Chondrocyte (in vitro differentiated cells): Measurements from ENCODE around the gene IL22RA1. TPM values are rescaled to one million over a fixed set of nuclear protein-coding genes. Genes with fewer than 3 reads are reported as not detected.

Source experiments
- DNase-seq: peaks from one replicate; pipeline ENCODE4 v3.0.0; 2021; ENCODE audit warnings: mixed read lengths, low spot score
- H3K27ac Mint-ChIP-seq: one replicate; pipeline ENCODE4 v1.8.0; 2021; ENCODE audit warnings: mild to moderate bottlenecking, moderate library complexity, mixed read lengths; ENCODE audit not compliant: unreplicated experiment
- H3K27me3 Mint-ChIP-seq: 2 replicates; pipeline ENCODE4 v1.8.0; 2021; ENCODE audit warnings: low read depth, mixed read lengths
- H3K36me3 Mint-ChIP-seq: 2 replicates; pipeline ENCODE4 v1.8.0; 2021; ENCODE audit warnings: low read depth, mixed read lengths
- H3K4me1 Mint-ChIP-seq: 2 replicates; pipeline ENCODE4 v1.8.0; 2021; ENCODE audit warnings: low read depth, mild to moderate bottlenecking, mixed read lengths
- H3K4me3 Mint-ChIP-seq: one replicate; pipeline ENCODE4 v1.8.0; 2021; ENCODE audit warnings: mild to moderate bottlenecking, moderate library complexity, mixed read lengths; ENCODE audit not compliant: unreplicated experiment
- H3K9me3 Mint-ChIP-seq: 2 replicates; pipeline ENCODE4 v1.8.0; 2021; ENCODE audit warnings: low read depth, mixed read lengths
- CTCF ChIP-seq: fragments of 200-600 bp; sonication (generic); IDR thresholded peaks from 2 replicates; pipeline ENCODE4 v1.5.0; 2021; ENCODE audit warnings: antibody characterized with exemption, mild to moderate bottlenecking, moderate library complexity
- total RNA-seq: library from RNA; stranded (reverse); gene quantifications from 3 replicates; pipeline ENCODE4 v1.2.1, GENCODE V29; 2021

Gene IL22RA1
- total RNA-seq, 1 donor from 2014 or later, result not detected

GRCh38 chr1:24084050-24084449 is 58.9 kb downstream of the IL22RA1 start:
- Mint-ChIP-seq H3K27me3 (peaks cover 2% of the 10 kb centered on the region), H3K4me3 (no peak overlapping the region)
- TF ChIP-seq CTCF, result no peak

GRCh38 chr1:24082372-24082771 is 60.6 kb downstream of the IL22RA1 start:
- H3K4me1 Mint-ChIP-seq, result no peaks in the 10 kb centered on the region
- TF ChIP-seq CTCF, result no peak
- DNase-seq, result no peak
- no peak overlapping the region for H3K4me3 Mint-ChIP-seq
- H3K36me3 Mint-ChIP-seq, result no peaks in the 10 kb centered on the region
- no peaks in the 10 kb centered on the region for H3K9me3 Mint-ChIP-seq
- no peak overlapping the region for H3K27ac Mint-ChIP-seq
- H3K27me3 Mint-ChIP-seq, result no peaks in the 10 kb centered on the region

More at GRCh38 chr1:24084050-24084449, 58.9 kb downstream of the IL22RA1 start:
- Mint-ChIP-seq H3K27ac (no peak overlapping the region), H3K36me3 (no peaks in the 10 kb centered on the region), H3K9me3 (no peaks in the 10 kb centered on the region), H3K4me1 (no peaks in the 10 kb centered on the region)
- DNase-seq, result no peak

- Mint-ChIP-seq H3K4me1 (no peaks in the 10 kb centered on the region), H3K36me3 (no peaks in the 10 kb centered on the region), H3K4me3 (no peak overlapping the region), H3K27me3 (no peaks in the 10 kb centered on the region), H3K9me3 (no peaks in the 10 kb centered on the region), H3K27ac (no peak overlapping the region)
- no peak for DNase-seq
- no peak for TF ChIP-seq CTCF
These were observed 61.8 kb downstream of the IL22RA1 start for GRCh38 chr1:24081190-24081589.

- Mint-ChIP-seq H3K27me3 (no peaks in the 10 kb centered on the region), H3K4me3 (no peak overlapping the region), H3K36me3 (no peaks in the 10 kb centered on the region), H3K9me3 (no peaks in the 10 kb centered on the region), H3K4me1 (no peaks in the 10 kb centered on the region), H3K27ac (no peak overlapping the region)
- TF ChIP-seq CTCF, result no peak
- DNase-seq, result no peak
These were observed 62.8 kb downstream of the IL22RA1 start for GRCh38 chr1:24080131-24080530.

- no peaks in the 10 kb centered on the region for H3K36me3 Mint-ChIP-seq
- H3K27me3 Mint-ChIP-seq, result no peaks in the 10 kb centered on the region
- DNase-seq, result no peak
- no peaks in the 10 kb centered on the region for H3K4me1 Mint-ChIP-seq
- no peaks in the 10 kb centered on the region for H3K9me3 Mint-ChIP-seq
- H3K4me3 Mint-ChIP-seq, result no peak overlapping the region
- TF ChIP-seq CTCF, result no peak
- no peak overlapping the region for H3K27ac Mint-ChIP-seq
These were observed 65.5 kb downstream of the IL22RA1 start for GRCh38 chr1:24077278-24077978.
